Astrocyte (in vitro differentiated cells and primary cell): ENCODE measurements around the gene KCTD21.

ENCODE experiments used
- CTCF ChIP-seq: IDR thresholded peaks from 2 replicates; pipeline ENCODE4 v1.5.1; 2011; ENCODE audit warnings: low read depth, mild to moderate bottlenecking, inconsistent platforms, low read length, moderate library complexity; ENCODE audit not compliant: insufficient read depth
- EZH2 ChIP-seq: IDR thresholded peaks from 2 replicates; pipeline ENCODE4 v1.6.1; 2012; ENCODE audit warnings: mild to moderate bottlenecking, low read length, inconsistent platforms; ENCODE audit not compliant: insufficient read depth

GRCh38 chr11:78211565-78211964, 23.1 kb upstream of the KCTD21 start:
- TF ChIP-seq CTCF (no peak), EZH2 (no peak)
